ENCODE results near the gene FOXL3. TPM values are rescaled to one million over a fixed set of nuclear protein-coding genes. Genes with fewer than 3 reads are reported as not detected.

Gene FOXL3
- total RNA-seq, 1 experiment from 2014 or later: not detected

DNA sequence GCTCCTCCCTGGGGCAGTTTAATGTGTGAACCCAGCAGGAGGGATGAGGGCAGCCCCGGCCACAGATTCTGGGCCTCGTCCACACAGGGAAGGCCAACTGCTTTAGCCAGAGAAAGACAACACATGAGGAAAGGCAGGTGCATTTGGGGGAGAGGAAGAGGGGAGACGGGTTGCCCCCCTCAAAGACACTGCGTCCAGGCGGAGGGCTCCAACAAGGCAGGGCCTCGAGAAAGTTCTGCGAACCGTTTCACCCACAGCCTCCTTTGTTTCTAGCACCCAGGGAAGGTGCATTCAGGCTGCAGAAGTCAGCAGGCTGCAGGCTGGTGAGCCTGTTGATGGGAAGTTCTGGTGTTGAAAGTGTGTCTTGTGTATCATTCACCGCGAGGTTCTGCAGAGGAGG is 10.1 kb downstream of the FOXL3 start:
- DNase-seq: no peak
- no peak overlapping the region for H2BK12ac ChIP-seq (ENCODE audit: insufficient read length, low read depth, low read length)

More for the DNA sequence above, 10.1 kb downstream of the FOXL3 start:
- Histone ChIP-seq H3K4me2 (ENCODE audit: insufficient read depth, insufficient read length, low read length) (no peak overlapping the region), H2AK5ac (ENCODE audit: insufficient read length, low read length) (no peak overlapping the region), H4K8ac (replicated peaks; ENCODE audit: insufficient read length, low read depth, low read length) (no peak overlapping the region), H3K79me2 (ENCODE audit: insufficient read depth, low read length) (no peaks in the 10 kb centered on the region), H3K27me3 (ENCODE audit: insufficient read depth, low read length) (no peaks in the 10 kb centered on the region), H2BK5ac (ENCODE audit: insufficient read length, low read length) (no peak overlapping the region), H4K20me1 (ENCODE audit: control insufficient read depth, insufficient read depth, insufficient read length) (no peaks in the 10 kb centered on the region), H3K18ac (ENCODE audit: insufficient read length, low read depth, low read length) (no peak overlapping the region), H3K4ac (ENCODE audit: low read depth, low read length) (no peak overlapping the region), H2BK20ac (ENCODE audit: low read depth, low read length, poor library complexity, severe bottlenecking) (no peak overlapping the region), H3K14ac (ENCODE audit: insufficient read depth, low read length) (no peak overlapping the region), H2BK120ac (ENCODE audit: low read depth, low read length, poor library complexity, severe bottlenecking) (no peak overlapping the region), H3K9me3 (ENCODE audit: control insufficient read depth, low read depth, low read length) (no peaks in the 10 kb centered on the region), H3K79me1 (ENCODE audit: insufficient read depth, low read depth, low read length, poor library complexity, severe bottlenecking) (no peaks in the 10 kb centered on the region), H3K4me1 (ENCODE audit: insufficient read depth, low read length) (no peaks in the 10 kb centered on the region), H2BK15ac (ENCODE audit: low read depth, low read length) (no peak overlapping the region), H2AFZ (ENCODE audit: low read length) (no peak overlapping the region), H3T11ph (ENCODE audit: low read length) (no peak overlapping the region), H3K27ac (ENCODE audit: insufficient read length, low read depth, low read length) (no peak overlapping the region), H4K91ac (ENCODE audit: insufficient read length, low read depth, low read length) (no peak overlapping the region), H3K23me2 (ENCODE audit: insufficient read length, low read depth, low read length, poor library complexity, severe bottlenecking) (no peaks in the 10 kb centered on the region), H3K23ac (ENCODE audit: insufficient read length, low read depth, low read length) (no peak overlapping the region), H3K56ac (ENCODE audit: insufficient read length, low read depth, low read length) (no peak overlapping the region), H4K5ac (ENCODE audit: insufficient read length, low read depth, low read length) (no peak overlapping the region), H3K9ac (ENCODE audit: extremely low read depth, insufficient read length, low read length) (no peak overlapping the region)
- H3K4me1 Mint-ChIP-seq: peaks cover 0 to 5% of the 10 kb centered on the region in 2 experiments; a peak in 1 of 4 replicates
- no peak overlapping the region for H3K27ac Mint-ChIP-seq
- peaks cover 4 to 6% of the 10 kb centered on the region in 2 experiments for H3K9me3 Mint-ChIP-seq
- H3K36me3 Mint-ChIP-seq (ENCODE audit: insufficient read depth in 1 of 3, low read depth in 3 of 3): no peaks in the 10 kb centered on the region; a peak in 1 of 7 replicates
- H3K27me3 Mint-ChIP-seq (ENCODE audit: low read depth): peaks cover 4% of the 10 kb centered on the region
- no CpG with 5 or more reads among the region's 10 CpGs for WGBS (ENCODE audit: extremely low coverage, insufficient read length, low lambda C conversion rate)
- TF ChIP-seq, protein P1, sequence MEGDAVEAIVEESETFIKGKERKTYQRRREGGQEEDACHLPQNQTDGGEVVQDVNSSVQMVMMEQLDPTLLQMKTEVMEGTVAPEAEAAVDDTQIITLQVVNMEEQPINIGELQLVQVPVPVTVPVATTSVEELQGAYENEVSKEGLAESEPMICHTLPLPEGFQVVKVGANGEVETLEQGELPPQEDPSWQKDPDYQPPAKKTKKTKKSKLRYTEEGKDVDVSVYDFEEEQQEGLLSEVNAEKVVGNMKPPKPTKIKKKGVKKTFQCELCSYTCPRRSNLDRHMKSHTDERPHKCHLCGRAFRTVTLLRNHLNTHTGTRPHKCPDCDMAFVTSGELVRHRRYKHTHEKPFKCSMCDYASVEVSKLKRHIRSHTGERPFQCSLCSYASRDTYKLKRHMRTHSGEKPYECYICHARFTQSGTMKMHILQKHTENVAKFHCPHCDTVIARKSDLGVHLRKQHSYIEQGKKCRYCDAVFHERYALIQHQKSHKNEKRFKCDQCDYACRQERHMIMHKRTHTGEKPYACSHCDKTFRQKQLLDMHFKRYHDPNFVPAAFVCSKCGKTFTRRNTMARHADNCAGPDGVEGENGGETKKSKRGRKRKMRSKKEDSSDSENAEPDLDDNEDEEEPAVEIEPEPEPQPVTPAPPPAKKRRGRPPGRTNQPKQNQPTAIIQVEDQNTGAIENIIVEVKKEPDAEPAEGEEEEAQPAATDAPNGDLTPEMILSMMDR (conservative IDR thresholded peaks at IDR 0.05): no peak
- no peak overlapping the region for H3K4me3 Mint-ChIP-seq
